Pericardium fibroblast (primary cell): ENCODE results near the gene OR52E1. TPM values are rescaled to one million over a fixed set of nuclear protein-coding genes. Genes with fewer than 3 reads are reported as not detected.

ENCODE experiments used
- total RNA-seq: library from RNA; depleted of rRNA; stranded (reverse); fragments of >200 nt; gene quantifications from 2 replicates; pipeline ENCODE4 v1.2.3, GENCODE V29; 2015

The OR52E1 gene
- total RNA-seq: not detected in 2 replicates

DNA sequence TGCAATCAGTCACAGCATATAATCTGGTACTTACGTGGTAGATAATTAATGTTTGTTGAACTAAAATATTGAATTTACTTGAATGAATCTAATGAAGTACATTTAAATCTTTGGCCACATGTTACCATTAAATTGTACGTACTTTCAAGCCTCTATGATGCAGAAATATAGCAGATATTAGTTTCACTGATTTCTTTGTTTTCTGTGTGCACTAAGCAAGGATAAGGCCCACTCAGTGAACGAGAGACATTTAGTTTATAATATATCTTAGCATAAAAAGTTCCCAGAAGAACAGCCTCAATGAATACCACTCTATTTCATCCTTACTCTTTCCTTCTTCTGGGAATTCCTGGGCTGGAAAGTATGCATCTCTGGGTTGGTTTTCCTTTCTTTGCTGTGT, at the start of gene OR52E1:
Gene OR52E1 (plus strand): TSS at position 301 of the 400 bp plus-strand sequence.

DNA sequence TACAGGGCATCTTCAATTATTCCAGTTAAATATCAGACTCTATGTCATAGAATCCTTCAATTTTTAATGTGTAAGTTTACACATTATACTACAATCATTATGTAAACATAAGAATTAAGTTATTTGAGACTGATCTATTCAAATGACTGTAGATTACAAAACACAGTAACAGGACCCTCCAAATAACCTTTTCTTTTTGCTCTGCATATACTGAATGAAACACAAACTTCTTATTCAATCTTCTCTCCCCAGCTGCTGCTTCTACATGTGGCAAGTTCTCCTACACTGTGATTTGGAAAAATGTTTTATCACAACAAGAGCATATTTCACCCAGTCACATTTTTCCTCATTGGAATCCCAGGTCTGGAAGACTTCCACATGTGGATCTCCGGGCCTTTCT, 23.1 kb upstream of the OR52E1 start, which contains the start of gene OR52J3:
Gene OR52J3 (plus strand): TSS at position 301 of the 400 bp plus-strand sequence. CDS start 0 bp downstream, at position 301.

DNA sequence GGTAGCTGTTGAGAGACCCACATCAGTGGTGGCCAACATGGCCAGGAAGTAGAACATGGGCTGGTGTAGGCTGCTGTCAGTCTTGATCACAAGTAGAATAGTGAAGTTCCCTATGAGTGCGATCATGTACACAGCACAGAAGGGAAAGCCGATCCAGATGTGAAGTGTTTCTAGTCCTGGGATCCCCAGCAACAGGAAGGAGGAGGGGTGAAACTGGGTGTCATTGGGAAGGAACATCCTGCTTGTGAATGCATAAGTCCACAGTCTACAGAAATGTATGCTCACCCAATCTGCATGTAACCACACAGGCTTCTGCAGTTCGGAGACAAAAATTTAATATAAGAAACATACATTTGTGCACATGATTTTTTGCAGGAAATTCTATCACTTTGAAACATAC, 10.0 kb upstream of the OR52E1 start, which contains the start of gene OR52E2:
Gene OR52E2 (minus strand): TSS at position 237 of the 400 bp plus-strand sequence. CDS start 0 bp downstream, at position 237.

Other genes starting within 250 kb of the OR52E1 start
- gene OR51F2, start 248.3 kb upstream of the OR52E1 start, total RNA-seq: not detected in 2 replicates
- gene OR51S1, start 220.4 kb upstream of the OR52E1 start, total RNA-seq: not detected in 2 replicates
- not detected in 2 replicates for gene OR51T1, start 187.7 kb upstream of the OR52E1 start, total RNA-seq
- gene OR51A7, start 165.8 kb upstream of the OR52E1 start, total RNA-seq: not detected in 2 replicates
- gene OR51G2, start 150.2 kb upstream of the OR52E1 start, total RNA-seq: not detected in 2 replicates
- gene OR51G1, start 145.2 kb upstream of the OR52E1 start, total RNA-seq: not detected in 2 replicates
- gene OR51A4, start 122.0 kb upstream of the OR52E1 start, total RNA-seq: not detected in 2 replicates
- gene OR51A2, start 113.9 kb upstream of the OR52E1 start, total RNA-seq: not detected in 2 replicates
- not detected in 2 replicates for gene OR51L1, start 74.7 kb upstream of the OR52E1 start, total RNA-seq
- gene OR52J3, start 23.0 kb upstream of the OR52E1 start, total RNA-seq: not detected in 2 replicates
- gene OR52E2, start 9.9 kb upstream of the OR52E1 start, total RNA-seq: not detected in 2 replicates
- gene OR52A5, start 68.8 kb downstream of the OR52E1 start, total RNA-seq: not detected in 2 replicates
- not detected in 2 replicates for gene OR52A1, start 85.2 kb downstream of the OR52E1 start, total RNA-seq
- gene OR51V1, start 131.1 kb downstream of the OR52E1 start, total RNA-seq: not detected in 2 replicates
- not detected in 2 replicates for gene HBB, start 157.5 kb downstream of the OR52E1 start, total RNA-seq
- not detected in 2 replicates for gene HBD, start 164.9 kb downstream of the OR52E1 start, total RNA-seq
- gene HBG1, start 180.3 kb downstream of the OR52E1 start, total RNA-seq: not detected in 2 replicates
- not detected in 2 replicates for gene HBG2, start 185.2 kb downstream of the OR52E1 start, total RNA-seq
- gene HBE1, start 200.4 kb downstream of the OR52E1 start, total RNA-seq: not detected in 2 replicates
- gene OR51B4, start 232.4 kb downstream of the OR52E1 start, total RNA-seq: not detected in 2 replicates